Epithelial cell of umbilical artery (primary cell): ENCODE measurements around the gene PTPRQ. TPM values are rescaled to one million over a fixed set of nuclear protein-coding genes. Genes with fewer than 3 reads are reported as not detected.

Experiments used
- total RNA-seq: library from RNA; depleted of rRNA; stranded (reverse); fragments of >200 nt; gene quantifications from 2 replicates; pipeline ENCODE4 v1.2.3, GENCODE V29; 2014

Gene PTPRQ
- not detected in 2 replicates for total RNA-seq

GRCh38 chr12:80443974-80444666 is at the start of gene PTPRQ:
Gene PTPRQ (plus strand): TSS chr12:80444235. CDS start chr12:80444346, 111 bp downstream.

GRCh38 chr12:80707126-80707829 is 263.2 kb downstream of the PTPRQ start, which contains the start of gene MYF6:
Gene MYF6 (plus strand): TSS chr12:80707634. CDS start chr12:80707720, 86 bp downstream.

GRCh38 chr12:80716696-80717469 is 272.8 kb downstream of the PTPRQ start, which contains the start of gene MYF5:
Gene MYF5 (plus strand): TSS chr12:80716912. CDS start chr12:80717064, 152 bp downstream.

